Measurements from ENCODE around the gene DAZL. TPM values are rescaled to one million over a fixed set of nuclear protein-coding genes. Genes with fewer than 3 reads are reported as not detected.

Gene DAZL
- total RNA-seq, 2 donors from 2014 or later = not detected

- Mint-ChIP-seq H3K27ac (no peak overlapping the region), H3K27me3 (ENCODE audit: low read depth) (peaks cover 8% of the 10 kb centered on the region), H3K9me3 (no peaks in the 10 kb centered on the region), H3K4me3 (no peak overlapping the region), H3K36me3 (ENCODE audit: insufficient read depth in 2 of 2) (no peaks in the 10 kb centered on the region), H3K4me1 (ENCODE audit: low read depth) (peaks cover 26% of the 10 kb centered on the region)
- ATAC-seq (replicated peaks in 1 of 2) = no peak
- no peak for DNase-seq
These were observed 57.5 kb downstream of the DAZL start for GRCh38 chr3:16547561-16548357.

- Mint-ChIP-seq H3K4me1 (ENCODE audit: low read depth) (peaks cover 18% of the 10 kb centered on the region), H3K27ac (peak overlapping the region; percentile 43), H3K9me3 (no peaks in the 10 kb centered on the region), H3K4me3 (peak overlapping the region in 1 of 2 donors; percentile 15), H3K27me3 (ENCODE audit: low read depth) (no peaks in the 10 kb centered on the region), H3K36me3 (ENCODE audit: insufficient read depth in 2 of 2) (no peaks in the 10 kb centered on the region)
- peak; percentile 44 to 70 for ATAC-seq (replicated peaks in 1 of 2)
- no peak for DNase-seq
These were observed 58.8 kb downstream of the DAZL start for GRCh38 chr3:16546186-16547010.

DNA sequence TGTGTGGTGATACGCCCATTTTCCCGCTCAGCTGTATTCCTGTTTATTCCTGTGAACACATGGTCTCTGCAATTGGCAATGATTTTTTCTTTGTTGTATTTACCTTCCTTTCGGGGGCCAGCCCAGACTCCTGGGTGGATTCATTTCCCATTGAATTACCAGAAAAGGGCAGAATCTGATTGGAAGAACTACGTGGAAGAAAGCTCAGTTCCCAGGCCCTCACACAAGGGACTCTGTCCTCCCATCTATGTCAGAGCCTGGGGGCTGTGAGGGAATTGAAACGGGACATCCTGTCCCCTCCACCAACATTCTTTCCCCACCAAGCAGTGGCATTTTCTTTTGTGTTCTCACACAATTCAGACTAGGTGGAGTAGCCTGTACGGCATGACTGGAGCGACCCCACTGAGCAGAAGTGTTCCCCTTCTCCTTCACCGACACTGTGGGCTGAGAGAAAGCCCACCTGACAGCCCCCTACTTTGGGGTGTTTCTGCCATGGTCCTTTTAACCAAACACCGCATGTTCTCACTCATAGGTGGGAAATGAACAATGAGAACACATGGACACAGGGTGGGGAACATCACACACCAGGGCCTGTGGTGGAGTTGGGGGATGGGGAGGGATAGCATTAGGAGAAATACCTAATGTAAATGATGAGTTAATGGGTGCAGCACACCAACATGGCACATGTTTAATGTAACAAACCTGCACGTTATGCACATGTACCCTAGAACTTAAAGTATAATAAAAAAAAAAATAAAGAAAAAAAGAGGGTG is 59.6 kb downstream of the DAZL start:
- Mint-ChIP-seq H3K27ac (no peak overlapping the region), H3K9me3 (no peaks in the 10 kb centered on the region), H3K4me1 (ENCODE audit: low read depth) (peaks cover 15% of the 10 kb centered on the region), H3K4me3 (no peak overlapping the region), H3K27me3 (ENCODE audit: low read depth) (peaks cover 6% of the 10 kb centered on the region), H3K36me3 (ENCODE audit: insufficient read depth in 2 of 2) (no peaks in the 10 kb centered on the region)
- ATAC-seq (replicated peaks in 1 of 2) = no peak
- DNase-seq = no peak

GRCh38 chr3:16543242-16543864 is 61.9 kb downstream of the DAZL start:
- DNase-seq (no peak), ATAC-seq (replicated peaks in 1 of 2) (no peak)
- Mint-ChIP-seq H3K36me3 (ENCODE audit: insufficient read depth in 2 of 2) (no peaks in the 10 kb centered on the region), H3K27me3 (ENCODE audit: low read depth) (peaks cover 21% of the 10 kb centered on the region), H3K27ac (no peak overlapping the region), H3K4me3 (no peak overlapping the region), H3K4me1 (ENCODE audit: low read depth) (peaks cover 18% of the 10 kb centered on the region), H3K9me3 (no peaks in the 10 kb centered on the region)

DNA sequence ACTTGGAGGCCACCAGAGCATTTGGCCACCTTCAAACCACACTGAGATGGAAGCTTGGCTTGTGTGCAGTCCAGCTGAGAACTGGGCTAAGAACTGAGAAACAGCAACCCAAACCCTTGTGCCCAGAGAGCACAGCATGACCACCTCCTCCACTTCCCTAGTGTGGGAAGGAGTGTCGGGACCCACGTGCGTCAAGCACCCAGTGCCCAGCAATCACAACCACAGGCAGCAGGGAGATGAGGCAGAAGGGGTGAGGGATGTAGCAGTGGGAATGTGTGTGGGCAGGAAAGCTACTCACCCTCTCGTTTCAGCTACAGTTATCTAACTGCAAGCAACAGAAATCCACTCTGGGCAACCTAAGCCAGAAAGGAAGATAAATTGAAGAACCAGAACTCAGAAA is 66.7 kb downstream of the DAZL start:
- Mint-ChIP-seq H3K4me3 (no peak overlapping the region), H3K9me3 (no peaks in the 10 kb centered on the region), H3K36me3 (ENCODE audit: insufficient read depth in 2 of 2) (no peaks in the 10 kb centered on the region), H3K4me1 (ENCODE audit: low read depth) (peaks cover 11% of the 10 kb centered on the region), H3K27me3 (ENCODE audit: low read depth) (peaks cover 45% of the 10 kb centered on the region), H3K27ac (no peak overlapping the region)
- ATAC-seq (replicated peaks in 1 of 2) (peak; percentile 26 to 50), DNase-seq (no peak)

GRCh38 chr3:16536996-16537395 is 68.2 kb downstream of the DAZL start:
- H3K27ac Mint-ChIP-seq = no peak overlapping the region
- peaks cover 11% of the 10 kb centered on the region for H3K4me1 Mint-ChIP-seq (ENCODE audit: low read depth)
- peaks cover 52% of the 10 kb centered on the region for H3K27me3 Mint-ChIP-seq (ENCODE audit: low read depth)
- no peaks in the 10 kb centered on the region for H3K36me3 Mint-ChIP-seq (ENCODE audit: insufficient read depth in 2 of 2)
- H3K4me3 Mint-ChIP-seq = no peak overlapping the region
- ATAC-seq (replicated peaks in 1 of 2) (peak in 1 of 2 donors; percentile 58), DNase-seq (no peak)
- H3K9me3 Mint-ChIP-seq = no peaks in the 10 kb centered on the region

Other genes with a start within 250 kb of the DAZL start
- 100 to 1,000 TPM; 128 to 132 TPM for gene RFTN1, start 91.7 kb downstream of the DAZL start, total RNA-seq

All from activated T-cell treated with anti-CD3 and anti-CD28 coated beads, Interleukin-2, amount 50 U/mL, for 72 hours (primary cell).